H1 (cell line): ENCODE results near the gene CCDC152. TPM values are rescaled to one million over a fixed set of nuclear protein-coding genes. Genes with fewer than 3 reads are reported as not detected.

Experiments
- BACH1 ChIP-seq: IDR thresholded peaks from 2 replicates; pipeline ENCODE4 v1.6.1; 2012; ENCODE audit warnings: low read length, improper control_type of control experiment
- BCL11A ChIP-seq, 2 experiments: IDR thresholded peaks; one replicate each; pipeline ENCODE4 v1.6.1; 2011; ENCODE audit warnings: low read depth in 2 of 2, low read length in 2 of 2, mild to moderate bottlenecking in 2 of 2
- CBX8 ChIP-seq: fragments of 300-800, 300-1000 bp; sonication (generic); IDR thresholded peaks from 2 replicates; pipeline ENCODE4 v1.7.1; 2016; ENCODE audit warnings: low read depth, low read length, borderline replicate concordance
- CHD1 ChIP-seq: IDR thresholded peaks from 2 replicates; pipeline ENCODE4 v1.6.1; 2012; ENCODE audit warnings: low read depth, low read length, improper control_type of control experiment
- CHD2 ChIP-seq: IDR thresholded peaks from 2 replicates; pipeline ENCODE4 v1.6.1; 2012; ENCODE audit warnings: low read length, improper control_type of control experiment
- CTCF ChIP-seq, 3 experiments: IDR thresholded peaks; 1 replicate in 2 of 3; 2 replicates in 1 of 3; pipeline versions ENCODE4 v1.5.1 to v1.6.1; 2011; ENCODE audit warnings: low read length in 3 of 3, mild to moderate bottlenecking in 3 of 3, inconsistent platforms in 2 of 3, low read depth in 1 of 3, moderate library complexity in 1 of 3; ENCODE audit not compliant: insufficient read depth in 1 of 3; ENCODE audit errors: control extremely low read depth in 1 of 3
- EP300 ChIP-seq, 2 experiments: IDR thresholded peaks; 1 replicate in 1 of 2; 2 replicates in 1 of 2; pipeline ENCODE4 v1.6.1; 2011 to 2012; ENCODE audit warnings: low read depth in 2 of 2, low read length in 2 of 2, mild to moderate bottlenecking in 2 of 2, borderline replicate concordance in 1 of 2, inconsistent platforms in 1 of 2, moderate library complexity in 1 of 2
- HDAC6 ChIP-seq: IDR thresholded peaks from one replicate; pipeline ENCODE4 v1.7.1; 2012; ENCODE audit warnings: low read depth, mild to moderate bottlenecking, inconsistent platforms, low read length, moderate library complexity
- KDM5A ChIP-seq: fragments of 200-600 bp; IDR thresholded peaks from 2 replicates; pipeline ENCODE4 v1.7.1; 2012; ENCODE audit warnings: mild to moderate bottlenecking, low read length, inconsistent platforms, mixed read lengths
- NRF1 ChIP-seq: IDR thresholded peaks from 2 replicates; pipeline ENCODE4 v1.6.1; 2011; ENCODE audit warnings: mild to moderate bottlenecking, low read depth, low read length, improper control_type of control experiment
- POLR2AphosphoS5 ChIP-seq: IDR thresholded peaks from 2 replicates; pipeline ENCODE4 v1.6.1; 2011; ENCODE audit warnings: low read depth, low read length
- RAD21 ChIP-seq, 2 experiments: IDR thresholded peaks in 1 of 2; conservative IDR thresholded peaks in 1 of 2; 2 replicates each; pipeline ENCODE4 v1.6.1; 2011; ENCODE audit warnings: low read depth in 2 of 2, low read length in 2 of 2, improper control_type of control experiment in 1 of 2, inconsistent platforms in 1 of 2, mild to moderate bottlenecking in 1 of 2, moderate library complexity in 1 of 2
- RNF2 ChIP-seq: fragments of 200-900, 300-1000 bp; sonication (generic); IDR thresholded peaks from 2 replicates; pipeline ENCODE4 v1.7.1; 2016; ENCODE audit warnings: borderline replicate concordance, low read depth, mild to moderate bottlenecking, antibody characterized with exemption, low read length; ENCODE audit not compliant: poor library complexity, severe bottlenecking; ENCODE audit errors: missing control alignments
- SIN3A ChIP-seq, 2 experiments: IDR thresholded peaks in 1 of 2; conservative IDR thresholded peaks in 1 of 2; 2 replicates each; pipeline ENCODE4 v1.6.1; 2011 to 2012; ENCODE audit warnings: low read length in 2 of 2, improper control_type of control experiment in 1 of 2, low read depth in 1 of 2, mild to moderate bottlenecking in 1 of 2
- SIRT6 ChIP-seq: IDR thresholded peaks from one replicate; pipeline ENCODE4 v1.7.1; 2012; ENCODE audit warnings: low read length, inconsistent platforms
- SRF ChIP-seq: IDR thresholded peaks from 2 replicates; pipeline ENCODE4 v1.6.1; 2011; ENCODE audit warnings: mild to moderate bottlenecking, low read depth, low read length, moderate library complexity
- SUZ12 ChIP-seq: fragments of 200-600 bp; sonication (generic); IDR thresholded peaks from 2 replicates; pipeline ENCODE4 v1.6.1; 2012; ENCODE audit warnings: mild to moderate bottlenecking, inconsistent platforms, low read length, moderate library complexity, mixed read lengths
- TEAD4 ChIP-seq: IDR thresholded peaks from 2 replicates; pipeline ENCODE4 v1.6.1; 2012; ENCODE audit warnings: low read depth, low read length, inconsistent platforms, mixed read lengths
- polyA plus RNA-seq, 7 experiments: library from polyadenylated mRNA; depleted of rRNA in 3 of 7; stranded (reverse) in 5 of 7; unstranded in 2 of 7; fragments of >200 nt in 5 of 7; fragments of 200-250 nt in 2 of 7; gene quantifications; 1 replicate in 5 of 7; 2 replicates in 1 of 7; 4 replicates in 1 of 7; pipeline versions ENCODE4 v1.2.1 to v1.2.3, GENCODE V29; 2011 to 2013; ENCODE audit warnings: missing spikeins in 2 of 7, mixed read lengths in 2 of 7
- total RNA-seq: library from RNA; stranded (reverse); fragmentation: NEBNext Ultra II Directional; extraction: Animal tissue kit (Norgen Biotek cat#: 25700); gene quantifications from 2 replicates; pipeline ENCODE4 v1.2.1, GENCODE V29; 2021

CCDC152 gene
- total and polyA plus RNA-seq, 2 of the 8 experiments (the other 6 are each of a cell fraction or from before 2014, with no cell fraction given) = 2.6 to 9.5 TPM

GRCh38 chr5:42813533-42813932 lies 56.9 kb downstream of the CCDC152 start (continued):
- TF ChIP-seq CTCF (IDR thresholded peaks at IDR 0.05; ENCODE audit: control extremely low read depth in 1 of 3, insufficient read depth in 1 of 3, low read depth in 1 of 3, low read length in 3 of 3) (no peak), SRF (no peak), SUZ12 (no peak), RAD21 (IDR thresholded peaks at IDR 0.05 in 1 of 2, conservative IDR thresholded peaks at IDR 0.05 in 1 of 2; ENCODE audit: low read depth in 2 of 2, low read length in 2 of 2) (0 out of 4 replicates have a peak, but pooled peaks of 1 of the 2 experiments have one; percentile 5), EP300 (IDR thresholded peaks at IDR 0.05; ENCODE audit: borderline replicate concordance in 1 of 2, low read depth in 2 of 2, low read length in 2 of 2) (peak in 1 of 2 experiments; percentile 84; a peak in 1 of 3 replicates), BACH1 (no peak), CHD2 (no peak), SIRT6 (no peak), POLR2AphosphoS5 (no peak), BCL11A (IDR thresholded peaks at IDR 0.05; ENCODE audit: low read depth in 2 of 2, low read length in 2 of 2) (no peak), KDM5A (no peak), NRF1 (no peak), HDAC6 (no peak), CBX8 (no peak), SIN3A (conservative IDR thresholded peaks at IDR 0.05 in 1 of 2, IDR thresholded peaks at IDR 0.05 in 1 of 2; ENCODE audit: low read depth in 1 of 2, low read length in 2 of 2) (no peak), TEAD4 (peak; percentile 73), RNF2 (no peak), CHD1 (no peak)
